GM11168 (cell line): Measurements from ENCODE around the gene PIWIL4.

Experiments used
- in situ Hi-C: fragments of 300-500 bp; cut with MboI; formaldehyde crosslinking; loops from one replicate; pipeline ENCODE4 v1.12.0; 2022; ENCODE audit warnings: low sequenced_read_pairs; ENCODE audit not compliant: unreplicated experiment

PIWIL4 gene

GRCh38 chr11:94655291-94655690 is 88.1 kb downstream of the PIWIL4 start:
- in situ Hi-C loops, result no loop called here

- in situ Hi-C loops, result no loop called here
These were observed 88.8 kb downstream of the PIWIL4 start for GRCh38 chr11:94655956-94656355.

DNA sequence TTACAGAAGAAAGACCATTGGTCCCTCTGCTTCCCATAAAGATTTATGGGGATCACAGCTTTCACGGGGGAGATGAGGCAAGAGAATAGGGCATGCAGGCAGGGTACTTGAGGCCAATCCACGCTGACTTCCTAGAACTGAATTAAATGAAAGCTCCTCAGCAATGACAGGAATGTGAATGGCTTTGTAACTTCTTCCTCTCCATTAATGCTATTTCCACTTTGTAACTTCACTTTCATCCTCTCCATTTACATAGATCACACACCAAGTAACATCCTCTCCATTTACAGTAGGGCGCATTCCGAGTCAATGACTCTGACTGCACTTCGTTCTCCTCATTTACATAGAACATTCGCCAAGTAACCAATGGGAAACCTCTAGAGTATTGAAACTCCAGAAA is 89.8 kb downstream of the PIWIL4 start:
- in situ Hi-C loops, result no loop called here

DNA sequence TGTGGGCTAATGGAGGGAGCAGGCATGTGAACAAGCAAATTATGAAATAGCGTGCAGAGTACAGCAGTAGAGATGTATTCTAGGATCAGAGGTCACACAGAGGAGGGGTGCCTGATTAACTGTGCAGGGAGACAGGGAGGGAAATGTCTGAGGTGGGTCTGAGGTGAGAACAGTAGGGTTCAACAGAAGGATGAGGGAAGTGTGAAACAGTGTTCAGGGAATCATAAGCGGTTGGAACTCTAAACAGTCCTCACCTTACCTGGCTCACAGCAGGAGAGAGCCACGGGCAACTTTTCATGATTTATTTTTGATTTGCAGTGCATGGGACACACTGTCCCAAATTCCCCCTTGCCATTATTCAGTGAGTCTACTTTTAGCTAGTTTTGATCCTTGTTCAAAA is 90.5 kb downstream of the PIWIL4 start:
- in situ Hi-C loops, result no loop called here

DNA sequence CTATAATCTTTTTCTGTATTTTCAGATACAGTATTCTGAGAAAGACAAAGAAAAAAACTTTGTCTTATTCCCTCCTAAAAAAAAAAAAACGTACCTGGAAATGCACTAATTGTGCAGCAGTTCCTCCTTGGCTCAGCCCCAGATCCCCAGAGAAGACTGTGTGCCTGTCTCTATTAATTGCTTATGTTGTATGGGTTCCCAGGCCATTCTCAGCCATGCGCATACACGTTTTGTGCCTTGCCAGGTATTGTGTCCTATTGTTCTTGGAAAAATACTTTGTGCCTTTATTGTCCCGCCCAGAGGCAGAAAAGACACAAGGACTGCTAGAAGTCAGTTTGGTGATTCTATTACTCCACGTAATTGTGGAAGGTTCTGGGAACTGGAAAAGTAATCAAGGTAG is 91.2 kb downstream of the PIWIL4 start:
- in situ Hi-C loops, result no loop called here

DNA sequence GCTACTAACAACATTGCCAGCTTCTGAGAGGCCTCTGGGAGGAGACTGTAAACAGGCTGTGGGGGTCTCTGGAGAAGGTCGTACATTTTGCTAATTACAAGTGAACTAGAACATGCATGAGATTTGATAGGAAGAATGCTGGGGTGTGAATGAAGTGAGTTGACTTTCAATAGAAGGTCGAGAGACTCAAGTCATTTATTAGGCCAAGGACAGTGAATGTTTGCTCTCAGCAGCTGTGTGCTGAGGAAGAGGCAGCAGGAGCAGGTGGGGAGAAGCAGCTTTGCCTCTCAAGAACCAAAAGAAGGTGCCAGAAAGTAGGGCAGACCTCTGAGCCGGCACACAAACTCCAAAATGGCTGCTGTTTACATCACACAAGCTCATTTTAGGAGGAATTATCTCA is 91.7 kb downstream of the PIWIL4 start:
- in situ Hi-C loops, result no loop called here

- in situ Hi-C loops, result no loop called here
These were observed 94.3 kb downstream of the PIWIL4 start for GRCh38 chr11:94661444-94661843.

DNA sequence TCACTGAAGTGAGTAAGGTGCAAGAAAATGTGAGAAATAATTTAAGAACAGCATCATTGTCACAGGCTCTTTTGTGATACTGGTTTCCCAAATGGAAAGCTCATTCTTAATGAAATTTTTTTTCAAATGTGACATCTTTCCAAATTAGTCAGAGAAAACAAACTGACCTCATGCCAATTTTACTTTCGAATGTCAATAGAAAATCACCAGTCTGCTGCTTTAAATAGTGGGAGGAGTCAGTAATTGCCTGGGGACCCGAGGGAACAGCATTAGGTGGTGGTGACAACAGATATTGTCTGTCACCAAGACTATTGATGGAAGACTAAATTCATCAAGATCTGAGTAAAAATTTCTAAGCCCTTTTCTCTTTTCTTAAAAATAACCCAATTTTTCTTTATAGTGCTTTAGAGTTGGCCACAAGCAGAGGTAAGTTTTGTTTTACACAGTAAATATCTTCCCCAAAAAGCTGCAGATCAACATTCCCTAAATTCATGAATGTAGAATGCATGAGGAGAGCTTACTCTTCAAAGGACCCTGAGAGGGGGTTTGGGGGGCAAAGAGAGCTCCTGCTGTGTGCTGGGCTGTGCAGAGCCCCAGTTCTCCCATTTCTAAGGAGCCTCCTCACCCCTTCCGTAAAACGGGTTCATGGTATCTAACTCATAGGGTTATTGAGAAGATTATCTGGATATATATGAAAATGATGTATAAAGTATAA is 95.1 kb downstream of the PIWIL4 start:
- in situ Hi-C loops, result no loop called here

DNA sequence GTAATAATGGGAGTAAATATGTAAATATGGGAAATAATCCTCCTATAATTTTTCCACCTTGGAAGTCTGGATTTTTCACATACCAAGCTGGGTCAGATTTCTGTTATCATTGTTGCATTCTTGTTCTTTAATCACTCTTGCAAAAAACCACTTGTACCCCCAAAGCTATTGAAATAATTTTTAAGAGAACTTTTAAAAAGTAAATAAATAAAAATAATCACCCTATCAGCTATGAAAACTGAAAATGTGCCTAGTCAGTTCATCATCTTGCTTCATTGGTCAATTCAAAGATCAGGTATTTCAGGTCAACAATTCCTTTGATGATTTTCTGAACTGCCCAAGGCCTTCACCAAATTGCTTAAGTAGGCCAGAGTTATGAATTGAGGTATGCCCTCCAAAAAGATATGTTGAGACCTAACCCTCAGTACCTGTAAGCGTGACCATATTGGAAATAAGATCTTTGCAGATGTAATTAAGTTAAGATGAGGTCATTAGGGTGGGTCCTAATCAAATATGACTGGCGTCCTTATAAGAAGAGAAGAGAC is 95.8 kb downstream of the PIWIL4 start:
- in situ Hi-C loops, result no loop called here

- in situ Hi-C loops, result no loop called here
These were observed 97.2 kb downstream of the PIWIL4 start for GRCh38 chr11:94664346-94664745.

DNA sequence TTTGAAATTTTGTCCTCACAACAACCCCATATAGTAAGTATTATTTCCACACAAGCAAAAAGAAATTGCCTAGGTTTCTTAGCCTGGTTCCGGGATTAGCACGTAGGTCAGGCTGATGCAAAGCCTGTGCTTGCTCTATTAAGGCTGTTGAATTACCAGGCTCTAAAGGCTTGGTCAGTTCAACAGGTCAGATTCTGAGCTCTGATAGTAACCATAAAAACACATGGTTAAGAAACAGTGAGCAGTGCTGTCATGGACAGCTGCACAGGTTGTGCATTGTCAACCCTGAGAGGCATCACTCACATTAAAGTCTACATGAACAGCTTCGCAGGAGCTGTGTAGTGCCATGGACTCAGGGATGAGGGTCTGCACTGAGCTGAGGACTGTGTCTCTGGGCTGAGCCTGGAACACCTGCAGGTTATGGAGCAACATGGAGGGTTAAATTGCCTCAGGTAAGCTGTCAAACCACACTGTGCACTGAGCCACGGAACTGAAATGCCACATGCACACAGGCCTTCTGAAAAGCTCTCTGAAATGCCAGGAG is 98.0 kb downstream of the PIWIL4 start:
- in situ Hi-C loops, result no loop called here

DNA sequence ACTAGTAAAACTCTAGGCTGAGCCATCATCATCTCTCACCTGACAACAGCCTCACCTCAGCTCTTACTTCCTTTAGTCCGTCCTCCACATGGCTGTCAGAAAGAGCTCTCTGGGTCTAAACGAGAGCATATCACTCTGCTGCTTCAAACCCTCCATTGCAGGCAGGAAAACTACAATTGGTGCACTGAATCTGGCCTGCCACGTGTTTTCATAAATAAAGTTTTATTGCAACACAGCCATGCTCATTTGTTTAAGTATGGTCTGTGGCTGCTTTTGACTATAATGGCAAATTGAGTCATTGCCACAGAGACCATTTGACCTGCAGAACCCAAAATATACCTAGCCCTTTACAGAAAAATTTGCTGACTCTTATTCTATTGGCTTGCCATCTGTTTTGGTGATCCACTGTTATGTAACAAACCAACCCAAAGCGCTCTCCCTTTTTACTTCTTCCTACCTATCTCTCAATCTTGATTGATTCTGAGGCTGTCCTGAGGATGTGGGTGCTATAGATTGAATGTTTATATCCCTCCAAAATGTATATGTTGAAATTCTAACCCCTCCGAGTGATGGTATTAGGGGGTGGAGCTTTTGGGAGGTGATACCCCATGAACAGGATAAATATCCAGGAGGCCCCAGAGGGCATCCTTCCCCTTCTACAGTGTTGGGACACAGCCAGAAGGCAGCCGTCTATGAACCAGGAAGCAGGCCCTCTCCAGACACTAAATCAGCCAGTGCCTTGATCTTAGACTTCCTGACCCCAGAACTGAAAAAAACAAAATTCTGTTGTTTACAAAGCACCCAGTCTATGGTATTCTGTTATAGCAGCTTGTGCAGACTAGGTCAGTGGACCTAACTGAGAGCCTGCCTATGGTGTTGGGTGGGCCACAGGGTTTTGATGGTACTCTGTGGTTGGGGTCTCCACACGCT is 99.9 kb downstream of the PIWIL4 start:
- in situ Hi-C loops, result no loop called here

GRCh38 chr11:94668212-94668793 is 101.1 kb downstream of the PIWIL4 start:
- in situ Hi-C loops, result no loop called here

- in situ Hi-C loops, result no loop called here
These were observed 101.9 kb downstream of the PIWIL4 start for GRCh38 chr11:94669023-94669422.
